Bronchial epithelial cell (primary cell): ENCODE measurements around the gene PNPT1. TPM values are rescaled to one million over a fixed set of nuclear protein-coding genes. Genes with fewer than 3 reads are reported as not detected.

Experiments
- DNase-seq: peaks from one replicate; pipeline ENCODE4 v3.0.0-alpha.2; 2010; ENCODE audit warnings: low read depth
- FAIRE-seq: peaks from 2 replicates; lab custom pipeline; 2011; peaks lifted over from hg19 to GRCh38; lab: Jason Lieb, UNC
- H3K27me3 ChIP-seq: 2 replicates; pipeline ENCODE4 v1.5.1; 2011; ENCODE audit warnings: low read length; ENCODE audit not compliant: control insufficient read depth, insufficient read depth
- H3K36me3 ChIP-seq: 2 replicates; pipeline ENCODE4 v1.5.1; 2011; ENCODE audit warnings: low read length; ENCODE audit not compliant: control insufficient read depth, insufficient read depth
- H3K4me3 ChIP-seq: 2 replicates; pipeline ENCODE4 v1.5.1; 2011; ENCODE audit warnings: mild to moderate bottlenecking, low read depth, low read length, control low read depth
- CTCF ChIP-seq: IDR thresholded peaks from 2 replicates; pipeline ENCODE4 v1.5.1; 2011; ENCODE audit warnings: mild to moderate bottlenecking, moderate library complexity, low read length, control low read depth, inconsistent platforms; ENCODE audit not compliant: insufficient read depth, severe bottlenecking
- total RNA-seq: library from RNA; depleted of rRNA; stranded (reverse); fragments of >200 nt; gene quantifications from 2 replicates; pipeline ENCODE4 v1.2.1, GENCODE V29; 2014

PNPT1 gene
- total RNA-seq, 1 donor from 2014 or later, result 30.8 TPM

DNA sequence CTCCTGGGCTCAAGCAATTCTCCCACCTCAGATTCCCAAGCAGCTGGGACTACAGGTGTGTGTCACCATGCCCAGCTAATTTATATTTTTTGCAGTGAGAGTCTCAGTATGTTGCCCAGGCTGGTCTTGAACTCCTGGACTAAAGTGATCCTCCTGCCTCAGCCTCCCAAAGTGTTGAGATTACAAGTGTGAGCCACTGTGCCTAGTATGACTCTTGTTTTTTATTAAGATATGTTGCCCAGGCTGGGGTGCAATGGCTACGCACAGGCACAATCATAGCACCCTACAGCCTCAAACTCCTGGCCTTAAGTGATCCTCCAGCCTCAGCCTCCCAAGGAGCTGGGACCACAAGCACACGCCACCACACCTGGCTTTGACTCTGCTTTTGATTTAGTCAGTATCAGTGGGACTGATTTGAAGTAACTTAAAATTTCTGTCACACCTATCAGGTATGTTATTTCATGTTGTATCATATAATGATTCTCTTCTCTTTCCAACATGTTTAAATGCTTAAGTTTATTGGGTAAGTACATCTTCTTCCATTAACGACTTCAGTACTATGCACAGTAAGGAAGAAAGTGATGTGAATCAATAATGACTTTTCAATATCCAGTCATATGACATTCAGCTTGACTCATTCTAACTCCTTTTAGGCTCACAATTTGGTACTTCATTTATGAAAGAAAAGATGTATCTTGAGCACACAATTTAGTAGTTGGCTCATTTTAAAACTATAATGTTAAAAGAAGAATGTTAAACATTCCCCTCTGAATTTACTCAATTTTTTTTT is 82.5 kb downstream of the PNPT1 start:
- no peak overlapping the region for H3K4me3 ChIP-seq
- peaks cover 2% of the 10 kb centered on the region for H3K36me3 ChIP-seq
- H3K27me3 ChIP-seq, result no peaks in the 10 kb centered on the region
- DNase-seq, result no peak
- FAIRE-seq, result no peak
- no peak for TF ChIP-seq CTCF

DNA sequence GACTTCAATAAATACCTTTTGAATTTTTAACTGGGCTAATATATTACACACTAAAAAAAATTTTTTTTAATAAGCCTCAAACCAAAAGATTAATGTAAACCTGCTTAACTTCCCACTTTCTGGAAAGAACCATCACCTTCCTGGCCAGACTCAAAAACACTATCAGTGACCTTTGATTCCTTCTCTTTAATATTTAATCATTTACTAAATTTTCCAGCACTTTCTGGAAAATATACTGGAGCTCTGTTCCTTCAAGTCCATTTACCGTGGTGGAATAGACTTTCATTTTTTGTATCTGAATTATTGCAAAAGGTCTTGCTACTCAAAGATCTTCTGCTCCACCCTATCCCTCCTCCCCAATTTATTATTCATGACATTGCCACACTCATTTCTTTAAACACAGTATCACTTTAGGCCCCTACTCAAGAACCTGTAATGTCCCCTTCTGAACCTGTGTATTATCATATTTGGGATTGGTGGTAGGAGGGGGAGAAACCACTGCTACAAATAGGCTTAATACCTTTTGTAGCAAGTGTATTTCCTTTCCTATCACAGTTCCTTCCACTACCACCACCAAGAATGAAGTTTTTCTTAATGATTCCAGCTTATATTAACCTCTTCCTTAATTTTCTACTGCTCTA is 83.6 kb downstream of the PNPT1 start:
- no peak for FAIRE-seq
- H3K36me3 ChIP-seq, result peaks cover 2% of the 10 kb centered on the region
- no peak for TF ChIP-seq CTCF
- DNase-seq, result no peak
- H3K27me3 ChIP-seq, result no peaks in the 10 kb centered on the region
- no peak overlapping the region for H3K4me3 ChIP-seq

DNA sequence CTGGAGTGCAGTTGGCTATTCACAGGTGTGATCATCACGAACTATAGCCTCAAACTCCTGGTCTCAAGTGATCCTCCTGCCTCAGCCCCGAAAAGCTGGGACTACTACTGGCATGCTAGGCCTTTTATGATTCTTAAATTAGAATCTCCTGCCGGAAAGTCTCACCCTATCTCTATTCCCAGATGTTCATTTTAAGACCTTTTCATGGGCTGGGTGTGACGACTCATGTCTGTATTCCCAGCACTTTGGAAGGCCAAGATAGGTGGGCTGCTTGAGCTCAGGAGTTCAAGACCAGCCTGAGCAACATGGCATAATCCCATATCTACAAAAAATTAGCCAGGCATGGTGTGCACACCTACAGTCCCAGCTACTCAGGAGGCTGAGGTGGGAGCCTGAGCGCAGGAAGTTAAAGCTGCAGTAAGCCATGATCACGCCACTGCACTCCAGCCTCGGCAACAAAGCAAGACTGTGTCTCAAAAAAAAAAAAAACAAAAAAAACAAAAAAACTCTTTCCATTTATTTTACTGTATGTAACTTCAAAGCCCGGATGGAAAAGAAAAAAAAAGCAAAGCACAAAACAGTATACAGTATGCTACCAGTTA is 84.3 kb downstream of the PNPT1 start:
- Histone ChIP-seq H3K4me3 (no peak overlapping the region), H3K36me3 (peaks cover 2% of the 10 kb centered on the region), H3K27me3 (no peaks in the 10 kb centered on the region)
- no peak for DNase-seq
- no peak for FAIRE-seq
- TF ChIP-seq CTCF, result no peak

DNA sequence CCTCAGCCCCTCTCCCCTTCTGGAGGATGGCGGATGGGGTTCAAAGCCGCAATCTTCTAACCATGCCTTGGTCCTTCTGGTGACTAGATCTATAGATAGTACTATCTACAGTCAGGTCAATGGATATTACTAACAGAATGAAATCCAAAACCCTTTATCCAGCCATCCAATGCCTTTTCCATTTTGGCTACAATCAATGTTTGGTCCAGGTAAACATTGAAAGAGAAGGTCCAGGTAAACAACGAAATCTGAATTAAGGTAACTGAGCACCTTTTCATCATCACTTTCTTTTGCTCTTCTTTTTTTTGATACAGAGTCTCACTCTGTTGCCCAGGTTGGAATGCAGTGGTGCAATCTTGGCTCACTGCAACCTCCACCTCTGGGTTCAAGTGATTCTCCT is 85.9 kb downstream of the PNPT1 start:
- DNase-seq (no peak), FAIRE-seq (no peak)
- no peak for TF ChIP-seq CTCF
- Histone ChIP-seq H3K36me3 (peaks cover 2% of the 10 kb centered on the region), H3K4me3 (no peak overlapping the region), H3K27me3 (no peaks in the 10 kb centered on the region)

- Histone ChIP-seq H3K27me3 (no peaks in the 10 kb centered on the region), H3K36me3 (no peaks in the 10 kb centered on the region), H3K4me3 (no peak overlapping the region)
- no peak for DNase-seq
- no peak for TF ChIP-seq CTCF
- FAIRE-seq, result no peak
These were observed 89.5 kb downstream of the PNPT1 start for GRCh38 chr2:55604027-55604565.
